Activated CD8-positive, alpha-beta memory T cell treated with anti-CD3 and anti-CD28 coated beads, Interleukin-2, amount 50 U/mL, for 24 hours (primary cell): ENCODE results near the gene CCDC102B.
"Not testable (repeated sequence)": the region's sequence is repeated elsewhere in the genome, so short reads cannot be mapped to it uniquely, and the experiment has no call there.

ENCODE experiments used
- DNase-seq: peaks from one replicate; pipeline ENCODE4 v3.0.0-alpha.2; 2020; ENCODE audit errors: extremely low read depth

CCDC102B gene

GRCh38 chr18:68909579-68909978 lies 111.7 kb downstream of the CCDC102B start:
- no peak for DNase-seq

- DNase-seq: no peak
These were observed 117.2 kb downstream of the CCDC102B start for GRCh38 chr18:68915061-68915460.

- DNase-seq: no peak
These were observed 118.9 kb downstream of the CCDC102B start for GRCh38 chr18:68916734-68917133.

GRCh38 chr18:68918216-68918615 lies 120.3 kb downstream of the CCDC102B start:
- DNase-seq: no peak

- DNase-seq: no peak
These were observed 122.0 kb downstream of the CCDC102B start for GRCh38 chr18:68919900-68920299.

- DNase-seq: no peak
These were observed 124.5 kb downstream of the CCDC102B start for GRCh38 chr18:68922392-68922791.

- DNase-seq: no peak
These were observed 127.4 kb downstream of the CCDC102B start for GRCh38 chr18:68925268-68925667.

- DNase-seq: no peak
These were observed 131.1 kb downstream of the CCDC102B start for GRCh38 chr18:68928762-68929675.

- DNase-seq: no peak
These were observed 137.8 kb downstream of the CCDC102B start for GRCh38 chr18:68935686-68936085.

GRCh38 chr18:68937029-68937599 lies 139.2 kb downstream of the CCDC102B start:
- DNase-seq: no peak

GRCh38 chr18:68940039-68940438 lies 142.2 kb downstream of the CCDC102B start:
- DNase-seq: no peak

- no peak for DNase-seq
These were observed 142.9 kb downstream of the CCDC102B start for GRCh38 chr18:68940754-68941153.

GRCh38 chr18:68942230-68942629 lies 144.3 kb downstream of the CCDC102B start:
- no peak for DNase-seq

GRCh38 chr18:68943861-68944260 lies 146.0 kb downstream of the CCDC102B start:
- not testable (repeated sequence) for DNase-seq

GRCh38 chr18:68944330-68944729 lies 146.4 kb downstream of the CCDC102B start:
- DNase-seq: no peak

GRCh38 chr18:68944826-68945225 lies 146.9 kb downstream of the CCDC102B start:
- no peak for DNase-seq

GRCh38 chr18:68948622-68949021 lies 150.7 kb downstream of the CCDC102B start:
- no peak for DNase-seq

GRCh38 chr18:68954738-68955137 lies 156.9 kb downstream of the CCDC102B start:
- DNase-seq: no peak

GRCh38 chr18:68956650-68957049 lies 158.8 kb downstream of the CCDC102B start:
- DNase-seq: no peak

- no peak for DNase-seq
These were observed 162.5 kb downstream of the CCDC102B start for GRCh38 chr18:68960355-68960754.

- no peak for DNase-seq
These were observed 164.7 kb downstream of the CCDC102B start for GRCh38 chr18:68962623-68963022.

GRCh38 chr18:68965817-68966216 lies 167.9 kb downstream of the CCDC102B start:
- no peak for DNase-seq

GRCh38 chr18:68969027-68969426 lies 171.1 kb downstream of the CCDC102B start:
- no peak for DNase-seq
